Neuronal stem cell (in vitro differentiated cells): ENCODE results near the gene CACNA1F.

Experiments
- DNase-seq: peaks from one replicate; pipeline ENCODE4 v3.0.0-alpha.2; 2013; ENCODE audit warnings: low spot score
- H2AFZ ChIP-seq: one replicate; pipeline ENCODE4 v1.6.1; 2013; ENCODE audit warnings: mild to moderate bottlenecking, low read length, inconsistent platforms
- H2AK5ac ChIP-seq: 2 replicates; pipeline ENCODE4 v1.6.1; 2013; ENCODE audit warnings: low read depth, mild to moderate bottlenecking, inconsistent platforms, low read length, moderate library complexity, mixed read lengths
- H2BK120ac ChIP-seq: 2 replicates; pipeline ENCODE4 v1.6.1; 2013; ENCODE audit warnings: low read depth, mild to moderate bottlenecking, inconsistent platforms, low read length, moderate library complexity, mixed read lengths
- H2BK12ac ChIP-seq: one replicate; pipeline ENCODE4 v1.6.1; 2013; ENCODE audit warnings: low read length, inconsistent platforms
- H2BK15ac ChIP-seq: 2 replicates; pipeline ENCODE4 v1.6.1; 2013; ENCODE audit warnings: mild to moderate bottlenecking, low read length, inconsistent platforms, mixed read lengths
- H2BK5ac ChIP-seq: one replicate; pipeline ENCODE4 v1.6.1; 2013; ENCODE audit warnings: inconsistent platforms, mild to moderate bottlenecking, low read length, moderate library complexity
- H3K14ac ChIP-seq: one replicate; pipeline ENCODE4 v1.6.1; 2013; ENCODE audit warnings: low read length, inconsistent platforms
- H3K18ac ChIP-seq: 2 replicates; pipeline ENCODE4 v1.6.1; 2013; ENCODE audit warnings: low read length, inconsistent platforms
- H3K23ac ChIP-seq: 2 replicates; pipeline ENCODE4 v1.6.1; 2013; ENCODE audit warnings: low read depth, mild to moderate bottlenecking, mixed read lengths, low read length, inconsistent platforms; ENCODE audit not compliant: poor library complexity
- H3K27ac ChIP-seq: replicated peaks from 3 replicates; pipeline ENCODE4 v1.5.1; 2013; ENCODE audit warnings: low read length, inconsistent platforms
- H3K27me3 ChIP-seq, 3 experiments: 2 replicates each; pipeline ENCODE4 v1.6.1; 2013; ENCODE audit warnings: low read length in 3 of 3, mild to moderate bottlenecking in 2 of 3, inconsistent platforms in 1 of 3, low read depth in 1 of 3, mixed read lengths in 1 of 3, moderate library complexity in 1 of 3; ENCODE audit not compliant: control insufficient read depth in 3 of 3, insufficient read depth in 3 of 3
- H3K36me3 ChIP-seq, 2 donors: replicated peaks in 1 of 2; 2 replicates each; pipeline ENCODE4 v1.6.1; 2013; ENCODE audit warnings: low read length in 2 of 2; ENCODE audit not compliant: control insufficient read depth in 2 of 2, insufficient read depth in 2 of 2
- H3K4ac ChIP-seq: 2 replicates; pipeline ENCODE4 v1.6.1; 2013; ENCODE audit warnings: inconsistent platforms, mild to moderate bottlenecking, low read length, moderate library complexity
- H3K4me1 ChIP-seq, 2 donors: 1 replicate in 1 of 2; 2 replicates in 1 of 2; pipeline ENCODE4 v1.6.1; 2013; ENCODE audit warnings: low read length in 2 of 2, low read depth in 1 of 2; ENCODE audit not compliant: control insufficient read depth in 2 of 2, insufficient read depth in 1 of 2
- H3K4me2 ChIP-seq: one replicate; pipeline ENCODE4 v1.6.1; 2013; ENCODE audit warnings: mild to moderate bottlenecking, low read length, inconsistent platforms; ENCODE audit not compliant: insufficient read depth, poor library complexity, severe bottlenecking
- H3K4me3 ChIP-seq, 2 donors: 2 replicates each; pipeline ENCODE4 v1.5.1; 2013; ENCODE audit warnings: low read length in 2 of 2, mild to moderate bottlenecking in 2 of 2, inconsistent platforms in 1 of 2, moderate library complexity in 1 of 2
- H3K79me1 ChIP-seq: one replicate; pipeline ENCODE4 v1.6.1; 2013; ENCODE audit warnings: low read depth, mild to moderate bottlenecking, inconsistent platforms, low read length, moderate library complexity
- H3K9ac ChIP-seq: one replicate; pipeline ENCODE4 v1.6.1; 2013; ENCODE audit warnings: mild to moderate bottlenecking, low read depth, low read length, inconsistent platforms; ENCODE audit not compliant: poor library complexity
- H3K9me3 ChIP-seq, 2 donors: replicated peaks in 1 of 2; 2 replicates each; pipeline versions ENCODE3 to v1.6.1; 2013; ENCODE audit warnings: low read length in 2 of 2, mild to moderate bottlenecking in 2 of 2, inconsistent platforms in 1 of 2, low read depth in 1 of 2, mixed read lengths in 1 of 2, moderate library complexity in 1 of 2; ENCODE audit not compliant: control insufficient read depth in 2 of 2, insufficient read depth in 1 of 2
- H4K8ac ChIP-seq: one replicate; pipeline ENCODE4 v1.6.1; 2013; ENCODE audit warnings: low read depth, mild to moderate bottlenecking, inconsistent platforms, low read length, moderate library complexity
- H4K91ac ChIP-seq: one replicate; pipeline ENCODE4 v1.6.1; 2013; ENCODE audit warnings: low read length, low read depth, mild to moderate bottlenecking, inconsistent platforms; ENCODE audit not compliant: poor library complexity
- whole genome bisulfite sequencing, 2 donors: extraction: QIAGEN DNeasy Blood & Tissue Kit; methylation state at CpG; one replicate each; pipeline ENCODE4 v1.1.7; 2013; ENCODE audit warnings: missing lambda C conversion rate in 2 of 2, mixed read lengths in 1 of 2; ENCODE audit not compliant: insufficient read length in 2 of 2, insufficient replicate concordance in 1 of 2; ENCODE audit errors: extremely low coverage in 2 of 2; 5-methylcytosine and 5-hydroxymethylcytosine counted together

The CACNA1F gene

GRCh38 chrX:49276671-49277534 is 43.8 kb upstream of the CACNA1F start:
- no peak overlapping the region for H3K4me3 ChIP-seq
- H3K18ac ChIP-seq, result no peak overlapping the region
- H3K27me3 ChIP-seq, result no peaks in the 10 kb centered on the region
- H3K9ac ChIP-seq, result no peak overlapping the region
- no peak overlapping the region for H3K23ac ChIP-seq
- no peak overlapping the region for H2AFZ ChIP-seq
- no peak overlapping the region for H2BK15ac ChIP-seq
- H3K14ac ChIP-seq, result no peak overlapping the region
- no peak overlapping the region for H2BK5ac ChIP-seq
- no peak for DNase-seq
- H4K91ac ChIP-seq, result no peak overlapping the region
- WGBS, 2 donors, result no CpG with 5 or more reads among the region's 19 CpGs
- no peak overlapping the region for H2BK120ac ChIP-seq
- H2BK12ac ChIP-seq, result no peak overlapping the region
- no peak overlapping the region for H3K27ac ChIP-seq
- no peak overlapping the region for H3K4ac ChIP-seq
- no peaks in the 10 kb centered on the region for H3K9me3 ChIP-seq
- H3K4me1 ChIP-seq, result peaks cover 0 to 4% of the 10 kb centered on the region in 2 donors
- no peak overlapping the region for H3K4me2 ChIP-seq
- peaks cover 10% of the 10 kb centered on the region for H3K79me1 ChIP-seq
- no peak overlapping the region for H2AK5ac ChIP-seq
- H3K36me3 ChIP-seq, result peaks cover 7 to 8% of the 10 kb centered on the region in 2 donors
- H4K8ac ChIP-seq, result no peak overlapping the region

DNA sequence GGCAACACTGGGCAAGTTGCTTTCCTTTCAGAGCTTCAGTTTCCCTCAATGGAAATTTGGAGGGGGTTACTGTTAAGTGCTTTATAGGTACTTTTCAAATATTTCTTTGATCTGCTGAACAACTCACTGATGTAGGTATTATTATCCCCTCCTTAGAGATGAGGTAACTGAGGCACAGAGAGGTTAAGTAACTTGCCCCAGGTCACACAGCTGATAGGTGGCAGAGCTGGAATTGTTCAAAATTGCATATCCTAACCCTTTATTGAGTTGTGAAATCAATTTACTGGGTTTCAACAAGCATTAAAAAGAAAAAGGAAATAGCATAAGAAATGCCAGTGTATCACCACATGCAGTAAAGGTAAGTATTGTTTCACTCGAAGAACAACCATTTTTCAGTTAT is 43.1 kb upstream of the CACNA1F start:
- H3K79me1 ChIP-seq, result peaks cover 13% of the 10 kb centered on the region
- WGBS, 2 donors, result no CpG with 5 or more reads among the region's 1 CpG

GRCh38 chrX:49273181-49273727 is 40.1 kb upstream of the CACNA1F start:
- Histone ChIP-seq H3K9ac (no peak overlapping the region), H3K4me2 (no peak overlapping the region), H2AK5ac (no peak overlapping the region), H3K4ac (no peak overlapping the region), H2BK15ac (no peak overlapping the region), H4K91ac (no peak overlapping the region), H3K9me3 (no peaks in the 10 kb centered on the region), H2BK5ac (no peak overlapping the region), H3K27ac (no peak overlapping the region), H2BK120ac (no peak overlapping the region), H3K27me3 (no peaks in the 10 kb centered on the region), H3K79me1 (peaks cover 16% of the 10 kb centered on the region), H4K8ac (no peak overlapping the region), H2AFZ (no peak overlapping the region), H3K18ac (no peak overlapping the region), H3K4me3 (no peak overlapping the region), H3K36me3 (peaks cover 7 to 19% of the 10 kb centered on the region in 2 donors), H3K23ac (no peak overlapping the region), H2BK12ac (no peak overlapping the region), H3K14ac (no peak overlapping the region), H3K4me1 (peaks cover 0 to 9% of the 10 kb centered on the region in 2 donors)
- WGBS, 2 donors, result no CpG with 5 or more reads among the region's 8 CpGs
- DNase-seq, result no peak

More for the DNA sequence above, 43.1 kb upstream of the CACNA1F start:
- no peak overlapping the region for H2BK12ac ChIP-seq
- no peak overlapping the region for H3K9ac ChIP-seq
- no peak overlapping the region for H3K4me2 ChIP-seq
- DNase-seq, result no peak
- no peak overlapping the region for H3K4me3 ChIP-seq
- H2BK120ac ChIP-seq, result no peak overlapping the region
- H3K23ac ChIP-seq, result no peak overlapping the region
- H3K36me3 ChIP-seq, result peaks cover 7 to 13% of the 10 kb centered on the region in 2 donors
- peaks cover 0 to 6% of the 10 kb centered on the region in 2 donors for H3K4me1 ChIP-seq
- H2AFZ ChIP-seq, result no peak overlapping the region
- H3K9me3 ChIP-seq, result no peaks in the 10 kb centered on the region
- no peak overlapping the region for H2AK5ac ChIP-seq
- no peak overlapping the region for H3K4ac ChIP-seq
- no peak overlapping the region for H3K27ac ChIP-seq
- H4K91ac ChIP-seq, result no peak overlapping the region
- no peak overlapping the region for H3K14ac ChIP-seq
- H3K18ac ChIP-seq, result no peak overlapping the region
- H2BK5ac ChIP-seq, result no peak overlapping the region
- no peaks in the 10 kb centered on the region for H3K27me3 ChIP-seq
- no peak overlapping the region for H2BK15ac ChIP-seq
- H4K8ac ChIP-seq, result no peak overlapping the region

GRCh38 chrX:49272421-49272820 is 39.3 kb upstream of the CACNA1F start:
- Histone ChIP-seq H3K36me3 (peaks cover 7 to 19% of the 10 kb centered on the region in 2 donors), H3K9me3 (no peaks in the 10 kb centered on the region), H4K8ac (no peak overlapping the region), H3K4me3 (no peak overlapping the region), H3K9ac (no peak overlapping the region), H2BK5ac (no peak overlapping the region), H2BK120ac (no peak overlapping the region), H3K14ac (no peak overlapping the region), H3K79me1 (peaks cover 16% of the 10 kb centered on the region), H3K23ac (no peak overlapping the region), H3K18ac (no peak overlapping the region), H3K27ac (no peak overlapping the region), H2AK5ac (no peak overlapping the region), H3K4me1 (peaks cover 0 to 10% of the 10 kb centered on the region in 2 donors), H4K91ac (no peak overlapping the region), H2AFZ (no peak overlapping the region), H2BK15ac (no peak overlapping the region), H3K27me3 (no peaks in the 10 kb centered on the region), H3K4ac (no peak overlapping the region), H3K4me2 (no peak overlapping the region), H2BK12ac (no peak overlapping the region)
- no peak for DNase-seq
- no CpG with 5 or more reads among the region's 6 CpGs for WGBS, 2 donors
